ENCODE results near the gene GCN1. TPM values are rescaled to one million over a fixed set of nuclear protein-coding genes. Genes with fewer than 3 reads are reported as not detected.

Gene GCN1
- total and polyA plus RNA-seq, 2 donors (not counting 1 experiment from before 2014, with no cell fraction given) = 30.8 to 93.1 TPM

GRCh38 chr12:120215766-120216735 lies 21.5 kb upstream of the GCN1 start:
- Histone ChIP-seq H3K9ac (ENCODE audit: insufficient read depth, low read length) (no peak overlapping the region), H3K36me3 (ENCODE audit: control insufficient read depth, insufficient read depth, low read length) (peaks cover 45% of the 10 kb centered on the region), H3K9me3 (ENCODE audit: control insufficient read depth, insufficient read depth, low read depth, low read length) (no peaks in the 10 kb centered on the region), H3K79me2 (ENCODE audit: control insufficient read depth, insufficient read depth, low read length) (no peaks in the 10 kb centered on the region), H2AFZ (ENCODE audit: low read length) (no peak overlapping the region), H3K27me3 (ENCODE audit: control insufficient read depth, insufficient read depth, low read length) (no peaks in the 10 kb centered on the region), H3K4me2 (ENCODE audit: extremely low read depth, insufficient read depth, low read length) (no peak overlapping the region), H3K4me3 (replicated peaks in 1 of 4; ENCODE audit: control extremely low read depth in 1 of 4, insufficient read depth in 1 of 4, low read depth in 3 of 4, low read length in 4 of 4) (no peak overlapping the region), H4K20me1 (ENCODE audit: control insufficient read depth, extremely low read depth, insufficient read depth, low read length) (no peaks in the 10 kb centered on the region), H3K4me1 (ENCODE audit: control insufficient read depth, extremely low read depth, insufficient read depth, low read length) (no peaks in the 10 kb centered on the region), H3K27ac (ENCODE audit: insufficient read depth, low read length) (no peak overlapping the region)
- no peak for DNase-seq (ENCODE audit: low read depth in 2 of 2)
- TF ChIP-seq EZH2 (IDR thresholded peaks at IDR 0.05; ENCODE audit: low read length, missing control alignments) (no peak), CTCF (conservative IDR thresholded peaks at IDR 0.05 in 1 of 2, IDR thresholded peaks at IDR 0.05 in 1 of 2; ENCODE audit: low read depth in 1 of 2, low read length in 2 of 2) (no peak)

- Histone ChIP-seq H3K27ac (ENCODE audit: insufficient read depth, low read length) (no peak overlapping the region), H3K4me3 (replicated peaks in 1 of 4; ENCODE audit: control extremely low read depth in 1 of 4, insufficient read depth in 1 of 4, low read depth in 3 of 4, low read length in 4 of 4) (no peak overlapping the region), H3K4me2 (ENCODE audit: extremely low read depth, insufficient read depth, low read length) (no peak overlapping the region), H2AFZ (ENCODE audit: low read length) (no peak overlapping the region), H3K36me3 (ENCODE audit: control insufficient read depth, insufficient read depth, low read length) (peaks cover 45% of the 10 kb centered on the region), H3K9ac (ENCODE audit: insufficient read depth, low read length) (no peak overlapping the region), H3K9me3 (ENCODE audit: control insufficient read depth, insufficient read depth, low read depth, low read length) (no peaks in the 10 kb centered on the region), H4K20me1 (ENCODE audit: control insufficient read depth, extremely low read depth, insufficient read depth, low read length) (no peaks in the 10 kb centered on the region), H3K79me2 (ENCODE audit: control insufficient read depth, insufficient read depth, low read length) (no peaks in the 10 kb centered on the region), H3K4me1 (ENCODE audit: control insufficient read depth, extremely low read depth, insufficient read depth, low read length) (no peaks in the 10 kb centered on the region), H3K27me3 (ENCODE audit: control insufficient read depth, insufficient read depth, low read length) (no peaks in the 10 kb centered on the region)
- TF ChIP-seq CTCF (conservative IDR thresholded peaks at IDR 0.05 in 1 of 2, IDR thresholded peaks at IDR 0.05 in 1 of 2; ENCODE audit: low read depth in 1 of 2, low read length in 2 of 2) = no peak
- no peak for TF ChIP-seq EZH2 (IDR thresholded peaks at IDR 0.05; ENCODE audit: low read length, missing control alignments)
- no peak for DNase-seq (ENCODE audit: low read depth in 2 of 2)
Observed at GRCh38 chr12:120215357-120215735, 20.8 kb upstream of the GCN1 start.

GRCh38 chr12:120214626-120215356 lies 20.3 kb upstream of the GCN1 start:
- Histone ChIP-seq H3K27me3 (ENCODE audit: control insufficient read depth, insufficient read depth, low read length) (no peaks in the 10 kb centered on the region), H3K9me3 (ENCODE audit: control insufficient read depth, insufficient read depth, low read depth, low read length) (no peaks in the 10 kb centered on the region), H4K20me1 (ENCODE audit: control insufficient read depth, extremely low read depth, insufficient read depth, low read length) (no peaks in the 10 kb centered on the region), H3K4me2 (ENCODE audit: extremely low read depth, insufficient read depth, low read length) (no peak overlapping the region), H3K36me3 (ENCODE audit: control insufficient read depth, insufficient read depth, low read length) (peaks cover 46% of the 10 kb centered on the region), H2AFZ (ENCODE audit: low read length) (no peak overlapping the region), H3K4me1 (ENCODE audit: control insufficient read depth, extremely low read depth, insufficient read depth, low read length) (no peaks in the 10 kb centered on the region), H3K4me3 (replicated peaks in 1 of 4; ENCODE audit: control extremely low read depth in 1 of 4, insufficient read depth in 1 of 4, low read depth in 3 of 4, low read length in 4 of 4) (no peak overlapping the region), H3K9ac (ENCODE audit: insufficient read depth, low read length) (no peak overlapping the region), H3K27ac (ENCODE audit: insufficient read depth, low read length) (no peak overlapping the region), H3K79me2 (ENCODE audit: control insufficient read depth, insufficient read depth, low read length) (no peaks in the 10 kb centered on the region)
- TF ChIP-seq CTCF (conservative IDR thresholded peaks at IDR 0.05 in 1 of 2, IDR thresholded peaks at IDR 0.05 in 1 of 2; ENCODE audit: low read depth in 1 of 2, low read length in 2 of 2) (no peak), EZH2 (IDR thresholded peaks at IDR 0.05; ENCODE audit: low read length, missing control alignments) (no peak)
- no peak for DNase-seq (ENCODE audit: low read depth in 2 of 2)
